ENCODE data around the gene RNF20. TPM values are rescaled to one million over a fixed set of nuclear protein-coding genes. Genes with fewer than 3 reads are reported as not detected.

Gene RNF20
- total and polyA plus RNA-seq, 2 of the 13 experiments (the other 11 are each of a cell fraction or from before 2014, with no cell fraction given) = 12.7 to 37.6 TPM

DNA sequence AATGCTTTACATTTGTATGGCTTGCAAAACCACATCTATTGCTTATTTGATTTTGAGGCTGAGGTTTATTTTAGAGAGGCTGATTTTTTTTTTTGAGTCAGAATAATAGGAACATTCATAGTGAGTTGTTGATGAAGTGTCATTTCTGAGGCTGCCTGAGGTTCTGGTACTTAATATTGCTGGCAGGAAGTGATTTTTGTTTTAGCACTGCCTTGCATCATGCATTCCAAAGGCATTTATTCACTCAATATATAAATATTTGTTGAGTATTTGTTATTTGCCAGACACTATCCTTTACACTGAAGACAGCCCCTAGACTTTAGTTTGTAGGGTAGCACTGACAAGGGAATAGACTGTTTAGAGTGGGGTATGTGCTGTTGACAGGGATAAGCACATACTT, 2.7 kb downstream of the RNF20 start (continued):
- TF ChIP-seq, protein P1, sequence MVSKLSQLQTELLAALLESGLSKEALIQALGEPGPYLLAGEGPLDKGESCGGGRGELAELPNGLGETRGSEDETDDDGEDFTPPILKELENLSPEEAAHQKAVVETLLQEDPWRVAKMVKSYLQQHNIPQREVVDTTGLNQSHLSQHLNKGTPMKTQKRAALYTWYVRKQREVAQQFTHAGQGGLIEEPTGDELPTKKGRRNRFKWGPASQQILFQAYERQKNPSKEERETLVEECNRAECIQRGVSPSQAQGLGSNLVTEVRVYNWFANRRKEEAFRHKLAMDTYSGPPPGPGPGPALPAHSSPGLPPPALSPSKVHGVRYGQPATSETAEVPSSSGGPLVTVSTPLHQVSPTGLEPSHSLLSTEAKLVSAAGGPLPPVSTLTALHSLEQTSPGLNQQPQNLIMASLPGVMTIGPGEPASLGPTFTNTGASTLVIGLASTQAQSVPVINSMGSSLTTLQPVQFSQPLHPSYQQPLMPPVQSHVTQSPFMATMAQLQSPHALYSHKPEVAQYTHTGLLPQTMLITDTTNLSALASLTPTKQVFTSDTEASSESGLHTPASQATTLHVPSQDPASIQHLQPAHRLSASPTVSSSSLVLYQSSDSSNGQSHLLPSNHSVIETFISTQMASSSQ (IDR thresholded peaks at IDR 0.05; ENCODE audit: low read depth) = no peak
- TF ChIP-seq, protein P1 (CRISPR knock-in tag; IDR thresholded peaks at IDR 0.05; ENCODE audit: borderline replicate concordance) = no peak
- no peak for TF ChIP-seq HHEX (CRISPR knock-in tag; IDR thresholded peaks at IDR 0.05)

DNA sequence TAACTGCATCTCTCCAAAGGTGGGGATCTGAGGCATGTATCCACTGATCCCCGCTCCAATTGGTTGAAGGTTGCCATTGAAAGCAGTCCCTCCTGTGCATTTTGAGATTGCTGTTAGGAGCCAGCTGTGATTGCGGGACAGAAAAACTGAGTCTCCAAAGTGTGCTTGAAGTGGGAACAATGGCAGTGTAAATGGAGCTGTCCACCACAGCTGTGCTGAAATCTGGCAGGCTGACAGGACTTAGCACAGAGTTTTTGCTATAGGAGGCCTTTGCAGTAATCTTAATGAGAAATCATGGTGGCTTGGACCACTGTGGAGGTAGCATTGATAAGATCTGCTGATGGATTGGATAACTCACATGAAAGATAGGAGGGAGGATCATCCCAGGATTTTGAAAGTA, 3.3 kb downstream of the RNF20 start:
- Histone ChIP-seq H3K4me3 (replicated peaks in 1 of 3; ENCODE audit: insufficient read depth in 1 of 3, low read depth in 2 of 3, low read length in 3 of 3) (no peak overlapping the region), H3K27ac (ENCODE audit: extremely low read length, insufficient read depth, low read length) (no peak overlapping the region), H3K4me2 (ENCODE audit: low read depth, low read length) (no peak overlapping the region), H3K79me2 (ENCODE audit: insufficient read depth, low read length) (peaks cover 18% of the 10 kb centered on the region), H2AFZ (ENCODE audit: low read length) (no peak overlapping the region), H3K36me3 (replicated peaks in 1 of 2; ENCODE audit: control insufficient read depth in 1 of 2, insufficient read depth in 2 of 2, low read length in 2 of 2) (peaks cover 3 to 25% of the 10 kb centered on the region in 2 experiments; a peak in 4 of 5 replicates), H3K27me3 (ENCODE audit: control insufficient read depth in 1 of 2, insufficient read depth in 2 of 2, low read length in 2 of 2) (no peaks in the 10 kb centered on the region; a peak in 1 of 5 replicates), H3K4me1 (ENCODE audit: insufficient read depth, low read length) (peaks cover 33% of the 10 kb centered on the region), H4K20me1 (ENCODE audit: insufficient read depth, low read length) (no peaks in the 10 kb centered on the region), H3K9me3 (ENCODE audit: low read length) (no peaks in the 10 kb centered on the region), H3K9ac (ENCODE audit: insufficient read depth, low read depth, low read length) (no peak overlapping the region)
- intact Hi-C loops (cut with micrococcal nuclease; ENCODE audit: unreplicated experiment) = loop anchor here (10.0 kb wide), 1 partner anchor 222 kb away; no protein-coding TSS in a partner anchor
- no TSS peak for BruUV-seq (replicated peaks)
- no peak for ATAC-seq
- WGBS (ENCODE audit: low lambda C conversion rate) = 98% methylated on average over 2 of the region's 2 CpGs
- ChIA-PET CTCF (ENCODE audit: low intra/inter-chr PET ratio, low total read pairs) (no interaction called here), POLR2A (no interaction called here)
- FAIRE-seq = no peak
- in situ Hi-C loops (cut with HindIII; ENCODE audit: extremely low pct_ligation_motif_present, low pct_unique_long_range_greater_than_20kb) = loop anchor here (10.0 to 25.0 kb wide), 3 partner anchors 212 to 825 kb away; no protein-coding TSS in a partner anchor
- peak; percentile 12 for DNase-seq (ENCODE audit: low spot score)
- TF ChIP-seq SNAI1 (CRISPR knock-in tag; IDR thresholded peaks at IDR 0.05; ENCODE audit: borderline replicate concordance) (no peak), SAP130 (CRISPR knock-in tag; IDR thresholded peaks at IDR 0.05; ENCODE audit: low read depth) (peak; percentile 63), ZNF772 (CRISPR knock-in tag; IDR thresholded peaks at IDR 0.05) (no peak), HOXA5 (CRISPR knock-in tag; IDR thresholded peaks at IDR 0.05) (no peak), ZNF253 (CRISPR knock-in tag; IDR thresholded peaks at IDR 0.05; ENCODE audit: borderline replicate concordance) (no peak), TARDBP (CRISPR knock-in tag; IDR thresholded peaks at IDR 0.05) (no peak), TOE1 (CRISPR knock-in tag; IDR thresholded peaks at IDR 0.05) (no peak), FOXK1 (CRISPR knock-in tag; IDR thresholded peaks at IDR 0.05; ENCODE audit: borderline replicate concordance, low read depth) (no peak), ZNF644 (CRISPR knock-in tag; IDR thresholded peaks at IDR 0.05; ENCODE audit: low read depth) (peak; percentile 59; the same call in 1 of the 2 replicates)
- TF ChIP-seq, protein P2, sequence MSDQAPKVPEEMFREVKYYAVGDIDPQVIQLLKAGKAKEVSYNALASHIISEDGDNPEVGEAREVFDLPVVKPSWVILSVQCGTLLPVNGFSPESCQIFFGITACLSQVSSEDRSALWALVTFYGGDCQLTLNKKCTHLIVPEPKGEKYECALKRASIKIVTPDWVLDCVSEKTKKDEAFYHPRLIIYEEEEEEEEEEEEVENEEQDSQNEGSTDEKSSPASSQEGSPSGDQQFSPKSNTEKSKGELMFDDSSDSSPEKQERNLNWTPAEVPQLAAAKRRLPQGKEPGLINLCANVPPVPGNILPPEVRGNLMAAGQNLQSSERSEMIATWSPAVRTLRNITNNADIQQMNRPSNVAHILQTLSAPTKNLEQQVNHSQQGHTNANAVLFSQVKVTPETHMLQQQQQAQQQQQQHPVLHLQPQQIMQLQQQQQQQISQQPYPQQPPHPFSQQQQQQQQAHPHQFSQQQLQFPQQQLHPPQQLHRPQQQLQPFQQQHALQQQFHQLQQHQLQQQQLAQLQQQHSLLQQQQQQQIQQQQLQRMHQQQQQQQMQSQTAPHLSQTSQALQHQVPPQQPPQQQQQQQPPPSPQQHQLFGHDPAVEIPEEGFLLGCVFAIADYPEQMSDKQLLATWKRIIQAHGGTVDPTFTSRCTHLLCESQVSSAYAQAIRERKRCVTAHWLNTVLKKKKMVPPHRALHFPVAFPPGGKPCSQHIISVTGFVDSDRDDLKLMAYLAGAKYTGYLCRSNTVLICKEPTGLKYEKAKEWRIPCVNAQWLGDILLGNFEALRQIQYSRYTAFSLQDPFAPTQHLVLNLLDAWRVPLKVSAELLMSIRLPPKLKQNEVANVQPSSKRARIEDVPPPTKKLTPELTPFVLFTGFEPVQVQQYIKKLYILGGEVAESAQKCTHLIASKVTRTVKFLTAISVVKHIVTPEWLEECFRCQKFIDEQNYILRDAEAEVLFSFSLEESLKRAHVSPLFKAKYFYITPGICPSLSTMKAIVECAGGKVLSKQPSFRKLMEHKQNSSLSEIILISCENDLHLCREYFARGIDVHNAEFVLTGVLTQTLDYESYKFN (CRISPR knock-in tag; conservative IDR thresholded peaks at IDR 0.05) = no peak
- TF ChIP-seq, protein P3, sequence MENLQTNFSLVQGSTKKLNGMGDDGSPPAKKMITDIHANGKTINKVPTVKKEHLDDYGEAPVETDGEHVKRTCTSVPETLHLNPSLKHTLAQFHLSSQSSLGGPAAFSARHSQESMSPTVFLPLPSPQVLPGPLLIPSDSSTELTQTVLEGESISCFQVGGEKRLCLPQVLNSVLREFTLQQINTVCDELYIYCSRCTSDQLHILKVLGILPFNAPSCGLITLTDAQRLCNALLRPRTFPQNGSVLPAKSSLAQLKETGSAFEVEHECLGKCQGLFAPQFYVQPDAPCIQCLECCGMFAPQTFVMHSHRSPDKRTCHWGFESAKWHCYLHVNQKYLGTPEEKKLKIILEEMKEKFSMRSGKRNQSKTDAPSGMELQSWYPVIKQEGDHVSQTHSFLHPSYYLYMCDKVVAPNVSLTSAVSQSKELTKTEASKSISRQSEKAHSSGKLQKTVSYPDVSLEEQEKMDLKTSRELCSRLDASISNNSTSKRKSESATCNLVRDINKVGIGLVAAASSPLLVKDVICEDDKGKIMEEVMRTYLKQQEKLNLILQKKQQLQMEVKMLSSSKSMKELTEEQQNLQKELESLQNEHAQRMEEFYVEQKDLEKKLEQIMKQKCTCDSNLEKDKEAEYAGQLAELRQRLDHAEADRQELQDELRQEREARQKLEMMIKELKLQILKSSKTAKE (CRISPR knock-in tag; IDR thresholded peaks at IDR 0.05; ENCODE audit: borderline replicate concordance) = no peak

Data from HepG2 (cell line).